Astrocyte (in vitro differentiated cells and primary cell): Measurements from ENCODE around the gene BUD23.

Experiments
- CTCF ChIP-seq: IDR thresholded peaks from 2 replicates; pipeline ENCODE4 v1.5.1; 2011; ENCODE audit warnings: low read depth, mild to moderate bottlenecking, inconsistent platforms, low read length, moderate library complexity; ENCODE audit not compliant: insufficient read depth
- EZH2 ChIP-seq: IDR thresholded peaks from 2 replicates; pipeline ENCODE4 v1.6.1; 2012; ENCODE audit warnings: mild to moderate bottlenecking, low read length, inconsistent platforms; ENCODE audit not compliant: insufficient read depth

- TF ChIP-seq CTCF (peak; percentile 73), EZH2 (no peak)
Observed at GRCh38 chr7:73734619-73735527, 51.5 kb downstream of the BUD23 start.
